SK-N-SH (cell line): ENCODE measurements around the gene OR6B1. TPM values are rescaled to one million over a fixed set of nuclear protein-coding genes. Genes with fewer than 3 reads are reported as not detected.

Source experiments
- CTCF ChIA-PET: fragments of 300-600, 350-600 bp; formaldehyde crosslinking; extraction: SDS; loops from one replicate; lab custom pipeline; 2021; lab: Yijun Ruan, JAX
- POLR2A ChIA-PET: fragments of 350-600 bp; sonication (Branson Sonifier 250); formaldehyde crosslinking; extraction: SDS; loops from one replicate; lab custom pipeline; 2020; ENCODE audit warnings: antibody characterized with exemption, inconsistent platforms; lab: Yijun Ruan, JAX
- DNase-seq: peaks from one replicate; pipeline ENCODE4 v3.0.0; 2012
- H2AFZ ChIP-seq: fragments of 200-600 bp; sonication (generic); 2 replicates; pipeline ENCODE4 v1.8.1; 2016; ENCODE audit warnings: antibody characterized with exemption, mild to moderate bottlenecking, low read depth
- H3F3A ChIP-seq: fragments of 200-600 bp; sonication (generic); replicated peaks from 2 replicates; pipeline ENCODE3; 2016; ENCODE audit warnings: antibody characterized with exemption, mild to moderate bottlenecking; ENCODE audit not compliant: insufficient read depth
- H3K27ac ChIP-seq, 2 experiments: fragments of 200-500 bp in 1 of 2; fragments of 200-600 bp in 1 of 2; sonication (Bioruptor generic) in 1 of 2; sonication (generic), shearing (Covaris generic) in 1 of 2; 2 replicates each; pipeline versions ENCODE4 v1.5.1 to v1.6.1; 2014 to 2016; ENCODE audit warnings: low read depth in 2 of 2, inconsistent platforms in 1 of 2, low read length in 1 of 2, mild to moderate bottlenecking in 1 of 2, mixed read lengths in 1 of 2
- H3K27me3 ChIP-seq: fragments of 200-600 bp; sonication (generic), shearing (Covaris generic); 2 replicates; pipeline ENCODE4 v1.6.1; 2016; ENCODE audit warnings: mixed run types; ENCODE audit not compliant: insufficient read depth
- H3K36me3 ChIP-seq, 2 experiments: fragments of 200-500 bp in 1 of 2; fragments of 200-600 bp in 1 of 2; sonication (Bioruptor generic) in 1 of 2; sonication (generic) in 1 of 2; replicated peaks in 1 of 2; 2 replicates each; pipeline versions ENCODE3 to v1.5.1; 2014 to 2016; ENCODE audit warnings: low read length in 1 of 2, mild to moderate bottlenecking in 1 of 2; ENCODE audit not compliant: insufficient read depth in 2 of 2, control insufficient read depth in 1 of 2
- H3K4me1 ChIP-seq, 2 experiments: fragments of 200-500 bp in 1 of 2; fragments of 200-600 bp in 1 of 2; sonication (Bioruptor generic) in 1 of 2; sonication (generic), shearing (Covaris generic) in 1 of 2; 2 replicates each; pipeline versions ENCODE4 v1.5.1 to v1.6.1; 2014 to 2016; ENCODE audit warnings: low read depth in 1 of 2, low read length in 1 of 2, mixed run types in 1 of 2; ENCODE audit not compliant: insufficient read depth in 2 of 2, control insufficient read depth in 1 of 2
- H3K4me2 ChIP-seq: fragments of 200-600 bp; sonication (generic), shearing (Covaris generic); 2 replicates; pipeline ENCODE4 v1.6.1; 2017; ENCODE audit warnings: mixed run types
- H3K4me3 ChIP-seq, 2 experiments: fragments of 200-500 bp in 1 of 2; fragments of 200-600 bp in 1 of 2; sonication (Bioruptor generic) in 1 of 2; sonication (generic), shearing (Covaris generic) in 1 of 2; 2 replicates each; pipeline versions ENCODE4 v1.5.1 to v1.8.1; 2014 to 2016; ENCODE audit warnings: low read depth in 2 of 2, inconsistent platforms in 1 of 2, low read length in 1 of 2, mild to moderate bottlenecking in 1 of 2, mixed read lengths in 1 of 2, moderate library complexity in 1 of 2
- H3K79me2 ChIP-seq: fragments of 200-600 bp; sonication (generic); 2 replicates; pipeline ENCODE4 v1.8.1; 2017; ENCODE audit warnings: mild to moderate bottlenecking; ENCODE audit not compliant: insufficient read depth
- H3K9ac ChIP-seq: fragments of 200-600 bp; sonication (generic); 2 replicates; pipeline ENCODE4 v1.6.1; 2017; ENCODE audit warnings: mixed run types
- H3K9me2 ChIP-seq: fragments of 200-600 bp; sonication (generic); 2 replicates; pipeline ENCODE4 v1.6.1; 2017; ENCODE audit warnings: mixed run types
- H3K9me3 ChIP-seq: fragments of 200-600 bp; sonication (generic); 2 replicates; pipeline ENCODE4 v1.6.1; 2017; ENCODE audit warnings: mixed run types, mild to moderate bottlenecking, moderate library complexity
- H4K20me1 ChIP-seq: fragments of 200-600 bp; sonication (generic); 2 replicates; pipeline ENCODE4 v1.6.1; 2017; ENCODE audit warnings: mild to moderate bottlenecking, mixed run types; ENCODE audit not compliant: insufficient read depth
- CHD2 ChIP-seq: fragments of 150-350 bp; IDR thresholded peaks from 2 replicates; pipeline ENCODE4 v1.6.1; 2018; ENCODE audit warnings: low read length; ENCODE audit not compliant: partially characterized antibody
- CTCF ChIP-seq: fragments of 200-600 bp; sonication (generic); IDR thresholded peaks from 2 replicates; pipeline ENCODE4 v1.6.1; 2017; ENCODE audit warnings: antibody characterized with exemption, mild to moderate bottlenecking, moderate library complexity
- FOSL2 ChIP-seq: IDR thresholded peaks from 2 replicates; pipeline ENCODE4 v1.4.0; 2012; ENCODE audit warnings: low read depth, mild to moderate bottlenecking, moderate library complexity, borderline replicate concordance
- FOXJ3 ChIP-seq: sonication (generic); formaldehyde crosslinking; IDR thresholded peaks from 2 replicates; pipeline ENCODE4 v1.5.1; 2020; ENCODE audit warnings: mild to moderate bottlenecking, missing genetic modification reagents
- FOXM1 ChIP-seq: IDR thresholded peaks from 2 replicates; pipeline ENCODE4 v1.4.0; 2012; ENCODE audit warnings: low read depth, mild to moderate bottlenecking
- GABPA ChIP-seq: IDR thresholded peaks from 2 replicates; pipeline ENCODE4 v1.4.0; 2012; ENCODE audit warnings: low read depth, mild to moderate bottlenecking
- IRF3 ChIP-seq: fragments of 150-350 bp; IDR thresholded peaks from 2 replicates; pipeline ENCODE4 v1.6.1; 2016; ENCODE audit warnings: mild to moderate bottlenecking, low read depth, low read length
- MAX ChIP-seq: IDR thresholded peaks from 2 replicates; pipeline ENCODE4 v1.4.0; 2012; ENCODE audit warnings: low read depth
- MXI1 ChIP-seq: IDR thresholded peaks from 2 replicates; pipeline ENCODE4 v1.6.1; 2012; ENCODE audit warnings: mild to moderate bottlenecking, low read depth, low read length, improper control_type of control experiment
- POLR2AphosphoS5 ChIP-seq: IDR thresholded peaks from 2 replicates; pipeline ENCODE4 v1.6.1; 2012; ENCODE audit warnings: low read depth, low read length
- SMC3 ChIP-seq: IDR thresholded peaks from 2 replicates; pipeline ENCODE4 v1.6.1; 2012; ENCODE audit warnings: low read depth, low read length, improper control_type of control experiment
- TAF1 ChIP-seq: IDR thresholded peaks from 2 replicates; pipeline ENCODE4 v1.6.1; 2012; ENCODE audit warnings: low read depth, mild to moderate bottlenecking, low read length, moderate library complexity, borderline replicate concordance
- TCF12 ChIP-seq: IDR thresholded peaks from 2 replicates; pipeline ENCODE4 v1.4.0; 2012
- TEAD4 ChIP-seq: IDR thresholded peaks from 2 replicates; pipeline ENCODE4 v1.4.0; 2012; ENCODE audit warnings: mild to moderate bottlenecking, borderline replicate concordance; ENCODE audit not compliant: insufficient read depth
- YY1 ChIP-seq: IDR thresholded peaks from 2 replicates; pipeline ENCODE4 v1.4.0; 2012; ENCODE audit warnings: low read depth, mild to moderate bottlenecking
- ZBTB33 ChIP-seq: IDR thresholded peaks from 2 replicates; pipeline ENCODE4 v1.4.0; 2012; ENCODE audit warnings: low read depth, borderline replicate concordance
- WGBS: methylation state at CpG from one replicate; pipeline ENCODE4 v1.1.6; 2017; ENCODE audit warnings: low lambda C conversion rate; 5-methylcytosine and 5-hydroxymethylcytosine counted together
- polyA plus RNA-seq, 3 experiments: library from polyadenylated mRNA; depleted of rRNA; stranded (reverse); fragments of >200 nt; gene quantifications; 2 replicates each; pipeline ENCODE4 v1.2.3, GENCODE V29; 2012

OR6B1 gene
- polyA plus RNA-seq, 1 of the 3 experiments (the other 2 are of a cell fraction), result not detected

GRCh38 chr7:144048648-144049047 lies 48.5 kb downstream of the OR6B1 start, which contains the start of gene OR2A5:
Gene OR2A5 (plus strand): TSS chr7:144048948. CDS start chr7:144050402, 1,454 bp downstream.
- no peaks in the 10 kb centered on the region for H3K9me3 ChIP-seq
- peaks cover 8% of the 10 kb centered on the region; the same call in 1 of the 2 replicates for H3K27me3 ChIP-seq
- no peaks in the 10 kb centered on the region for H3K79me2 ChIP-seq
- H3K9me2 ChIP-seq, result no peaks in the 10 kb centered on the region
- POLR2A ChIA-PET, result no interaction called here
- no peak within 1 kb of the TSS for H3K4me2 ChIP-seq
- no peaks in the 10 kb centered on the region for H3F3A ChIP-seq
- H3K27ac ChIP-seq, result no peak within 1 kb of the TSS
- no peaks in the 10 kb centered on the region for H4K20me1 ChIP-seq
- no peaks in the 10 kb centered on the region for H3K36me3 ChIP-seq
- no peaks in the 10 kb centered on the region for H3K4me1 ChIP-seq
- DNase-seq, result no peak
- no peak for TF ChIP-seq MXI1
- TF ChIP-seq CHD2, result no peak
- no peak for TF ChIP-seq TAF1
- TF ChIP-seq GABPA, result no peak
- no peak for TF ChIP-seq TCF12
- no peak for TF ChIP-seq ZBTB33
- no peak for TF ChIP-seq TEAD4
- TF ChIP-seq SMC3, result no peak
- no peak for TF ChIP-seq POLR2AphosphoS5
- no peak for TF ChIP-seq CTCF
- TF ChIP-seq IRF3, result no peak
- no peak for TF ChIP-seq YY1
- no peak for TF ChIP-seq MAX
- TF ChIP-seq FOSL2, result no peak
- TF ChIP-seq FOXJ3 (CRISPR knock-in tag), result no peak
- no peak for TF ChIP-seq FOXM1
- H3K4me3 ChIP-seq, result no peak within 1 kb of the TSS
- H3K9ac ChIP-seq, result no peak within 1 kb of the TSS
- CTCF ChIA-PET, result no interaction called here
- 0% methylated on average over 1 of the region's 1 CpG for WGBS
- no peak within 1 kb of the TSS for H2AFZ ChIP-seq
